Heart left ventricle (tissue), 16 donors: Measurements from ENCODE around the gene PRKG2. TPM values are rescaled to one million over a fixed set of nuclear protein-coding genes. Genes with fewer than 3 reads are reported as not detected.
"Not testable (repeated sequence)": the region's sequence is repeated elsewhere in the genome, so short reads cannot be mapped to it uniquely, and the experiment has no call there.

Experiments
- ATAC-seq, 4 donors: fragments of 200-7000 bp; cut with Tn5 transposase; one replicate each; pipeline ENCODE4 v1.9.1; 2020 to 2022; ENCODE audit warnings: moderate library complexity in 4 of 4, mild to moderate bottlenecking in 3 of 4, moderate number of reproducible peaks in 1 of 4
- DNase-seq, 5 donors: peaks; one replicate each; pipeline ENCODE4 v3.0.0-alpha.2; 2020
- H3K27ac ChIP-seq, 12 donors: fragments of 200-600 bp; sonication (generic) in 4 of 12; one replicate each; pipeline versions ENCODE4 v1.5.0 to v1.8.0; 2016 to 2022; ENCODE audit warnings: mild to moderate bottlenecking in 2 of 12
- H3K27me3 ChIP-seq, 9 donors: fragments of 200-600 bp; sonication (generic) in 2 of 9; one replicate each; pipeline versions ENCODE4 v1.5.1 to v1.8.0; 2016 to 2022; ENCODE audit warnings: mild to moderate bottlenecking in 3 of 9
- H3K36me3 ChIP-seq, 9 donors: fragments of 200-600 bp; sonication (generic) in 2 of 9; one replicate each; pipeline versions ENCODE4 v1.5.0 to v1.8.0; 2018 to 2022; ENCODE audit warnings: mild to moderate bottlenecking in 2 of 9
- H3K4me1 ChIP-seq, 12 donors: fragments of 200-600 bp; sonication (generic) in 4 of 12; one replicate each; pipeline versions ENCODE4 v1.5.0 to v1.8.0; 2016 to 2022; ENCODE audit warnings: mild to moderate bottlenecking in 3 of 12
- H3K4me3 ChIP-seq, 12 donors: fragments of 200-600 bp; sonication (generic) in 4 of 12; one replicate each; pipeline versions ENCODE4 v1.5.0 to v1.8.0; 2017 to 2022; ENCODE audit warnings: mild to moderate bottlenecking in 9 of 12, moderate library complexity in 4 of 12
- H3K9me3 ChIP-seq, 12 donors: fragments of 200-600 bp; sonication (generic) in 4 of 12; one replicate each; pipeline versions ENCODE4 v1.5.0 to v1.8.0; 2016 to 2022; ENCODE audit warnings: mild to moderate bottlenecking in 1 of 12
- POLR2A ChIP-seq, 2 donors: fragments of 450-650 bp; IDR thresholded peaks; one replicate each; pipeline ENCODE4 v1.6.1; 2017; ENCODE audit warnings: antibody characterized with exemption in 2 of 2, mild to moderate bottlenecking in 2 of 2, moderate library complexity in 2 of 2
- WGBS, 4 donors: extraction: QIAGEN DNeasy Blood & Tissue Kit in 2 of 4; methylation state at CpG; one replicate each; pipeline versions ENCODE4 v1.1.5 to v1.1.7; 2013 to 2018; 5-methylcytosine and 5-hydroxymethylcytosine counted together
- intact Hi-C, 10 donors: fragments of 100-400 bp; cut with DNase I; formaldehyde crosslinking; loops; one replicate each; pipeline versions ENCODE4 v1.11.1 to v1.14.2; 2022
- polyA plus RNA-seq, 2 donors: library from polyadenylated mRNA; stranded (reverse); fragments of 200-250 nt; gene quantifications; one replicate each; pipeline ENCODE4 v1.2.3, GENCODE V29; 2013
- total RNA-seq, 9 donors: library from RNA; depleted of rRNA in 2 of 9; stranded (reverse); fragments of >200 nt in 2 of 9; fragmentation: NEBNext Ultra II Directional in 3 of 9; extraction: Animal tissue kit (Norgen Biotek cat#: 25700) in 3 of 9; gene quantifications; one replicate each; pipeline versions ENCODE4 v1.1.0 to v1.2.4, GENCODE V29; 2016 to 2023
- TF ChIP-seq, protein P1 (sequence below), 12 donors: fragments of 200-600 bp; sonication (generic) in 4 of 12; IDR thresholded peaks; one replicate each; pipeline versions ENCODE4 v1.5.0 to v1.8.0; 2018 to 2022; ENCODE audit warnings: antibody characterized with exemption in 12 of 12, mild to moderate bottlenecking in 5 of 12
- donor health status: ischemic (EF 13 %, LVEDD 7.1; RV severe dilation, severe dysfunction).
- donor health status: healthy with polysubstance abuse.
- donor health status: DM: no; HTN: yes; CAD: no.
- donor health status: DM: no; HTN: no; CAD: no.
- donor health status: ischemic (EF 25% LVEDD 6.9; RV normal size, moderate dysfunction).
- donor health status: ischemic (EF 25% LVEDD 5.7; RV mildly dilated, moderate dysfunction).
- donor health status: healthy.
- donor health status: DM: yes; HTN: yes; CAD: no.
- donor health status: ischemic (EF 35%, LVEDD 5.7; RV mildly dilated, moderate dysfunction).
- donor health status: nonischemic (EF 11% LVEDD 7.7; RV severe dilation, severe dysfunction).
- donor health status: DM: yes; HTN: yes; CAD: no.
- donor health status: PGD.
- donor health status: ischemic (EF 29% LVEDD 5.4; RV normal size, mild dysfunction).
- donor health status: nonischemic (EF 23%, LVEDD 6.1; RV moderate dilation, normal function).

PRKG2 gene
- total and polyA plus RNA-seq, 11 donors = 0.06 to 0.75 (median 0.35) TPM; not detected in 5

DNA sequence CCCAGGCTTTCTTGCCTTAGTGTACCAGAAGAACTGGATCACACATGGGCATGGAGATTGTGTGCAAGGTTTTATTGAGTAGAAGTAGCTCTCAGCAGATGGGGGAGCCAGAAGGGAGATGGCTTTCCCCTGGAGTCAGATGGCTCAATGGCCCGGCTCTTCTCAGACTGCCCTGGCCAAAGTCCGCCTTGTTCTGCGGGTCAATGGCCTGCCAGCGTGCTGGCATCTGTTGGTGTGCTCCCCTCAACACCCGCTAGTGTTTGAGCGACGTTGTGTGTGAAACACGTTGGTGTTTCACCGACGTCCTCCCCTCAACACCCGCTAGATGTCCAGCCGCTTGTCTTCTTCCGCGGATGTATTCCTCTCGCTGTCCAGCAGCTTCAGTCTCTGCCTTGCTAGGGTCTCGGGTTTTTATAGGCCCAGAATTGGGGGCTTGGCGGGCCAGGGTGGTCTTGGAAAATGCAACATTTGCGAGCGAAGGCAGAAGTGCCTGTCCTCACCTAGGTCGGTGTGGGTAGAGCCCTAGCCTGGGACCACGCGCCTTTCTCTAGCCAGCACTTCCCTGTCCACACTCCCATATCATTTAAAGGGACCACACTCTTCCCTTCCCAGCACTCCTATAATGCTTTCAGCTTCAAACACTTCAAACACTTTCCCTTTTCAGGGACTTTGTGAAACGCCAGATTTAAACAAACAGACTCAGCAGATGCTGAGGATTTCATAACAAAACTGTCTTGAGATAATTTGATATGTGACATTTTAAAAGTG lies 21.1 kb upstream of the PRKG2 start:
- Histone ChIP-seq H3K4me3 (no peak overlapping the region), H3K27me3 (no peaks in the 10 kb centered on the region), H3K4me1 (no peaks in the 10 kb centered on the region), H3K27ac (no peak overlapping the region), H3K36me3 (no peaks in the 10 kb centered on the region), H3K9me3 (peaks cover 0 to 4% (median 0%) of the 10 kb centered on the region in 12 donors)
- WGBS, 4 donors = 86% methylated on average over 23 of the region's 23 CpGs
- no peak for TF ChIP-seq POLR2A (IDR thresholded peaks at IDR 0.05)
- TF ChIP-seq, protein P1, sequence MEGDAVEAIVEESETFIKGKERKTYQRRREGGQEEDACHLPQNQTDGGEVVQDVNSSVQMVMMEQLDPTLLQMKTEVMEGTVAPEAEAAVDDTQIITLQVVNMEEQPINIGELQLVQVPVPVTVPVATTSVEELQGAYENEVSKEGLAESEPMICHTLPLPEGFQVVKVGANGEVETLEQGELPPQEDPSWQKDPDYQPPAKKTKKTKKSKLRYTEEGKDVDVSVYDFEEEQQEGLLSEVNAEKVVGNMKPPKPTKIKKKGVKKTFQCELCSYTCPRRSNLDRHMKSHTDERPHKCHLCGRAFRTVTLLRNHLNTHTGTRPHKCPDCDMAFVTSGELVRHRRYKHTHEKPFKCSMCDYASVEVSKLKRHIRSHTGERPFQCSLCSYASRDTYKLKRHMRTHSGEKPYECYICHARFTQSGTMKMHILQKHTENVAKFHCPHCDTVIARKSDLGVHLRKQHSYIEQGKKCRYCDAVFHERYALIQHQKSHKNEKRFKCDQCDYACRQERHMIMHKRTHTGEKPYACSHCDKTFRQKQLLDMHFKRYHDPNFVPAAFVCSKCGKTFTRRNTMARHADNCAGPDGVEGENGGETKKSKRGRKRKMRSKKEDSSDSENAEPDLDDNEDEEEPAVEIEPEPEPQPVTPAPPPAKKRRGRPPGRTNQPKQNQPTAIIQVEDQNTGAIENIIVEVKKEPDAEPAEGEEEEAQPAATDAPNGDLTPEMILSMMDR (IDR thresholded peaks at IDR 0.05) = no peak
- DNase-seq (no peak), ATAC-seq (no peak)
- intact Hi-C loops = no loop called here

DNA sequence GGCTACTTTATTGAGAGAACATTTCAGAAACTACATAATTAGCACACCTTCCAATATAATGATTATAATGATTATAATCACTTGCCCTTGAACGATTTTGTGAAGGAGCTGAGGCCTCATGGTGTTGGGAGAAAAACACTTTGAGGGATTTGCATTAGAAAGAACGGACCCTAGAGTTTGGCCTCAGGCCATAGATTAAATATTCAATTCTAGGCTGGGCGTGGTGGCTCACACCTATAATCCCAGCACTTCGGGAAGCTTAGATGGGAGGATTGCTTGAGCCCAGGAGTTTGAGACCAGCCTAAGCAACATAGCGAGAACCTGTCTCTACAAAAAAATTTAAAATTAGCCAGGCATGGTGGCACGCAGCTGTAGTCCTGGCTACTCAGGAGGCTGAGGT lies 12.9 kb upstream of the PRKG2 start:
- H3K4me3 ChIP-seq = no peak overlapping the region
- DNase-seq (no peak), ATAC-seq (no peak)
- TF ChIP-seq, protein P1 (IDR thresholded peaks at IDR 0.05) = no peak
- TF ChIP-seq POLR2A (IDR thresholded peaks at IDR 0.05) = no peak
- H3K4me1 ChIP-seq = no peaks in the 10 kb centered on the region
- H3K9me3 ChIP-seq = peaks cover 0 to 6% (median 0%) of the 10 kb centered on the region in 12 donors
- no peaks in the 10 kb centered on the region for H3K27me3 ChIP-seq
- 70 to 80% (median 74%) methylated on average over 6 of the region's 6 CpGs for WGBS, 4 donors
- no peaks in the 10 kb centered on the region for H3K36me3 ChIP-seq
- intact Hi-C loops = no loop called here
- no peak overlapping the region for H3K27ac ChIP-seq

DNA sequence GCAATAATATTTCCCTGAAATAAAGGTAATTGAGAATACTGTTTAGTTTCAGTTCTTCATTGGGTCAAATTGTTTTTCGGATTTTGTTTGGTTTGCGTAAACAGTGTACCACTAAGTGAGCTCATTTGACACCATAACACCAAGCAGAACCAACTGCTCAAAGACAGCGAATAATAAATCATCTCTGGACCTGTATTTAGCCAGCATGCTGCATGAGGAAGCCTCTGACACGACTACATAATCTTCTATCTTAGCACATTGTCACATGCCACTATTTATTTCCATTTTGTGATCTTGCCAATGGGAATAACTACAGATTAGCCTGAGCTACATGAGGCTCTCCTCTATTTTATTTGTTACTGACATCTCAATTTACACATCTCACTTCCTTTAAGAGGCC lies 12.1 kb upstream of the PRKG2 start:
- Histone ChIP-seq H3K4me3 (no peak overlapping the region), H3K27me3 (no peaks in the 10 kb centered on the region), H3K9me3 (peaks cover 0 to 6% (median 0%) of the 10 kb centered on the region in 12 donors), H3K36me3 (no peaks in the 10 kb centered on the region), H3K27ac (no peak overlapping the region), H3K4me1 (no peaks in the 10 kb centered on the region)
- no peak for ATAC-seq
- 59 to 71% (median 68%) methylated on average over 4 of the region's 4 CpGs for WGBS, 4 donors
- intact Hi-C loops = no loop called here
- no peak for DNase-seq
- TF ChIP-seq, protein P1 (IDR thresholded peaks at IDR 0.05) = no peak
- no peak for TF ChIP-seq POLR2A (IDR thresholded peaks at IDR 0.05)

DNA sequence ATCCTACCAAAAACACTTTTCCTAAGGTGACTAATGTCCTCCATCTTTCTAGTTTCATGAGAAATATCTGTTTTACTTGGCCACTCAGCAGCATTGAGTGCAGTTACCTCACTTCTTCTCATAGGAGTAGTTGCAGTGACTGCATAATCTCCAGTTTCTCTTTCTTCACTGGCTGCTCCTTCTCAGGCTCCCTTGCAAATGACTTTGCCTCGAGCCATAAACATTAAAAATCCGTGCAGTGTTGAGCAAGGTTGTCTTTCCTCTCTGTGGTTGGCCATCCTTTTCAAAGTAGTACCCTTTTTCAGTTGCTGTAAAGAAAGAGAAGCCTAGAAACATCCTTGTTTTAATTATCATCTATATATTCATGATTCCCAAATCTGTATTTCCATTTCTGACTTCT lies 10.2 kb upstream of the PRKG2 start:
- Histone ChIP-seq H3K27ac (no peak overlapping the region), H3K27me3 (no peaks in the 10 kb centered on the region), H3K4me1 (no peaks in the 10 kb centered on the region), H3K36me3 (no peaks in the 10 kb centered on the region), H3K4me3 (no peak overlapping the region), H3K9me3 (no peaks in the 10 kb centered on the region)
- ATAC-seq (no peak), DNase-seq (no peak)
- intact Hi-C loops = no loop called here
- no peak for TF ChIP-seq POLR2A (IDR thresholded peaks at IDR 0.05)
- TF ChIP-seq, protein P1 (IDR thresholded peaks at IDR 0.05) = no peak
- WGBS, 4 donors = 51 to 64% (median 56%) methylated on average over 2 of the region's 2 CpGs

GRCh38 chr4:81222082-81222472 lies 7.1 kb upstream of the PRKG2 start:
- H3K27me3 ChIP-seq = peaks cover 0 to 10% (median 0%) of the 10 kb centered on the region in 9 donors
- H3K4me3 ChIP-seq, H3K9me3 ChIP-seq, intact Hi-C loops, H3K27ac ChIP-seq, DNase-seq, ATAC-seq, H3K36me3 ChIP-seq, H3K4me1 ChIP-seq: not testable (repeated sequence)
